Activated CD8-positive, alpha-beta memory T cell treated with anti-CD3 and anti-CD28 coated beads for 48 hours (primary cell): ENCODE measurements around the gene FMN2.
"Not testable (repeated sequence)": the region's sequence is repeated elsewhere in the genome, so short reads cannot be mapped to it uniquely, and the experiment has no call there.

ENCODE experiments used
- DNase-seq, 3 experiments: peaks; one replicate each; pipeline ENCODE4 v3.0.0-alpha.2; 2020; ENCODE audit warnings: low read depth in 2 of 3, low spot score in 2 of 3

FMN2 gene

DNA sequence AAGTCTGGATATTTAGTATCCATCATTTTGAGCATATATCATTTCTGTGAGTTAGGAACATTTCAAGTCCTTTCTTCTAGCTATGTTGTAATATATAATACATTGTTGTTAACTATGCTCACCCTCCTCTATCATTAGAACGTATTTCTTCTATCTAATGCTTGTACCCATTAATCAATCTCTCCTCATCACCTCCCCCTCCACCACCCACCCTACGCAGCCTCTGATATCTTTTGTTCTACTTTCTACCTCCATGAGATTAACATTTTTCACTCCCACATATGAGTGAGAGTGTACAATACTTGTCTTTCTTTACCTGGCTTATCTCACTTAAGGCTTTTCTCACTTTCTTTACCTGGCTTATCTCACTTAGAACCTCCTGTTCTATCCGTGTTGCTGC is 156.2 kb downstream of the FMN2 start:
- DNase-seq = no peak

DNA sequence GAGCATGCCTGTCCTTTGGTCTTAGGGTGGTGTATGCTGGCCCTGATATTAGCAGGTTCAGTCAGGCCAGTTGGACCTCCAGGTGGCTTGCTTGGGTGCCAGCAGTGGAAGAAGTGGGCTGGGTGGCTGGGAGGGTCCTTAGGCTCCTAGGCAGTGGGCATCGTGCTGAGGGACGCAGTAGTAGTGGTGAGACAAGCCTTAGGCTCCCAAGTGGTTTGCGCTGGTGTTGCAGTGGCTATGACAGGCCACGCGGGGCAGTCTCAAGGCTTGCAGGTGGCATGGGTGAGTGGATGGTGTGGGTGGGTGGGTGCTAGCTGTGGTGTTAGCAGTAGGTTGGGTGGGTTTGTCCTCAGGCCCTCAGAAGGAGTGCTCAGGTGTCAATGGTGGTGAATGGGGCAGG is 162.3 kb downstream of the FMN2 start:
- no peak for DNase-seq

DNA sequence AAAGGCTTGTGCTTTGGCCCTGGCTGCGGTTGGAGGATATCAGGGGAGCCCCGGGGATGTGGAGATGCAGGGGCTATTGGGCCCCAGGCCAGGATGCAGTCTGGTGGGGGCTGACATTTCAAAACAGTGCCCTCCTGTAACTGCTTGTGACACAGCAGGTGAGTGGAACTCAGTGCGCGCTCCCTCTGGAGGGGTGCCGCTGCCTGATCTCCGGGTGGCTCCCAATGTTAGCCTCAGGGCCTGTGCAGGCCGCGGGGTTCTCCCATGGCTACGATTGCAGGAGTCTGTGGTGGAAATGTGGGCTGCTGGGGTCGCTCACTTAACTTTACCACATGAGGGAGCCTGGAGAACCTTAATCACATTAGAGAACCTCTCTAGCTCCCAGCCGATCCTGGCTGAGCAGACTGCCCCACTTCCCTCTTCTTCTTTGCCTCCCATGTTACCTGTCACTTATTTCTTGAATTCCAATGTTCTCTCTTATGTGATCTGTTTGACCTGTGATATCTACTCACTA is 163.2 kb downstream of the FMN2 start:
- DNase-seq = no peak

DNA sequence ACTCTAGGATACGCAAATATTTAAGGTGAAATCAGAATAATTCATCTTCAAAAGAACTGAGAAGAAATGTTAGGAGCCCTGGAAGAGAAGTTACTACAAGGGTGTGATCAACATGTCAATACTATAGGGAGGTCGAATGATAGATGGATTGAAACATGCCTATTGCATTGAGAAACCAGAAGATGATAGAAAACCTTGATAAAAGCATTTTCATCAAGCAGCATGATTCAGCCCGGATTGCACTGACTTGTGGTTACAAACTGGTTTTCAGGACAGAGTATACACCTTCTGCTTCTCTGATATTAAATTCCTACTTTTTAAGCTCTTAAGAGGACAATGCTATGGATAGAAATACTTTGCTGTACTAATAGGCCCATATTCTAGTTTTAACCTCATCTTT is 164.2 kb downstream of the FMN2 start:
- DNase-seq = no peak

DNA sequence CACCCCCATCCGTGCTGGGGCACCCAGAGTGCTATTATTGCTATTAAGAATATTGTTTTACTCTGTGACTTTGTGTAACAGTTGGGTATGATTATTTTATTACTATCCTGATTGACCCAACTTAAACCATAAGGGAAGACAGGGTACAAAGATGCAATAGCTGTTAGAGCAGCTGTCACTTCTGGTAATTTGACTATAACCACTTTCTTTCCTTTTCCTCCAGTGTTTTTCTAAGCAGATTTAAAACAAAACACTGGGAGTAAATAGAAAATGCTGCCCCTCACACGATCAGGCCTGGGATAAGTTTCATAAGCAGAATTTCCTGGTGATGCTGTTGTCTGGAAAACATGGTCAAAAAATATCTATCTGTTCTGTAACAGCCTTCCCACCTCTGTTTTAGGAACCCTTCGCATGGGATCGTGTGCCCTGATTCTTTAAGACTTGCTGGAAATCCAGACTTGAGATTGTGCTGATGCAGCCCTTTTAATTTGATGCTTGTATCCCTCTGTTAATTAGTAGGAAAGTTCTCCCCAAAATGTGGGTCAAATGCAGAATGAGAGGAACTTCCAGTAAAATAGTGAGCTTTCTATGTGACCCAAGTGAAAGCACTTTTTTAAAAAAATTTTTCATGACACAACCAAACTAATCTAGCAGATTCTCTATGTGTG is 165.3 kb downstream of the FMN2 start:
- no peak for DNase-seq

DNA sequence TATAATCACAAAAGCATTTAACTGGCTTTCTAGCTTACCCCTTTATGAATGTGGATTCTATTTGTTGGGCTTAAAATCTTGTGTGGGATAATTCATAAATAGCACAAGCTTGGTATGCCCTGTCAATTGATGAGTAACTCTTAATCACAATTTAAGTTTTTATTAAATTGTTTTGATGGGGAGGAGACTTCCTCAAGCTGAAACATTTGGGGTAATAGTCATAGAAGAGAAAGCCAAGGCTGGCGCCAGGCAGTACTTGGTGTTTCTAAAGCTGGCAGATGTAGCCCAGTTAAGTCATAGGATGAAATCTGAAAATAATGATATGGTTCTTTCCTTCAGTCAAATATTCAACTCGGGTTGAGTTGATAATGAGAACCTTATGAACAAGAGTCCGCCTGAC is 167.2 kb downstream of the FMN2 start:
- DNase-seq = no peak

DNA sequence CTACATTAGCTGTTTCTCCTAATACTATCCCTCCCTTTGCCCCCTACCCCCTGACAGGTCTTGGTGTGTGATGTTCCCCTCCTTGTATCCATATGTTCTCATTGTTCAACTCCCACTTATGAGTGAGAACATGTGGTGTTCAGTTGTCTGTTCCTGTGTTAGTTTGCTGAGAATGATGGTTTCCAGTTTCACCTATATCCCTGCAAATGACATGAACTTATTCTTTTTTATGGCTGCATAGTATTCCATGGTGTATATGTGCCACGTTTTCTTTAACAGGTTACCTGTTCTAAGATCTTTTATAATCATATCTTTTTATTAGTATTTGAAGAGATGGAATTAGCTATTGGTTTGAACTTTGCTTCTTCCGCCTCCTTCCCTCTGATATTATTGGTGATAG is 172.8 kb downstream of the FMN2 start:
- not testable (repeated sequence) for DNase-seq

DNA sequence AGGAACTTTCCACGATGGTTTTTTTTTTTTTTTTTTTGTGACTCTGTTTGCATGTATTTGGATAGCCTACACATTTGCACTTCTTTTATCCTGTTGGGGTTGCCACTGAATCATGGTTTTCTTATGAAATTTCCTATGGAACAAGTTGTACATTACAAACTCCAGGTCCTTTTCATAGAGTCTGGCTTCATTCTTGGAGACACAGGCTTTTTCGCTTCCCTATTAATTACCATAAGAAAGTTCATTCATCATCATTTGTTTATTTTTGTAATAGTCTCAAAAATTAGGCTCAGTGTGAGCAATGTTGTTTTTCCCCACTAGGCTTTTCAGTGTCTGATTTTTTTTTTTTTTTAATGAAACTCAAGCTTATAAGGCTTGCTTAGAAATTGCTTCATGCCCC is 179.4 kb downstream of the FMN2 start:
- no peak for DNase-seq

DNA sequence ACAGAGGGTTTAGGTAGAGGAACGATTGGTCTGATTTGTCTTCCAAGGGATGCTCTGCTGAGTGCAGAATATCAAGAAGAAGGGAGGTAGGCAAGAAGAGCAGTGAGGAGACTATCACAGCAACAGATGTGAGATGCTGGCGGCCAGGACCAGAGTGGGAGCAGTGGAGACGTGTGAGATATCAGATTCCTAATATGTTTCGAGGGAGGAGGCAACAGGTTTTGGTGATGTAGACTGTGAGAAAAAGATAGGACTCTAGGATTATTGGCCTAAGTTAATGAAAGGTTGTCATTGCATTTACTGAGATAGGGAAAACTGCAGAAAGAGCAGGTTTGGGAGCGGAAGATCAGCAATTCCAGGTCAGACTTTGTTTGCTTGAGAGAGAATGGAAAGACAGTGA is 182.9 kb downstream of the FMN2 start:
- DNase-seq = no peak

DNA sequence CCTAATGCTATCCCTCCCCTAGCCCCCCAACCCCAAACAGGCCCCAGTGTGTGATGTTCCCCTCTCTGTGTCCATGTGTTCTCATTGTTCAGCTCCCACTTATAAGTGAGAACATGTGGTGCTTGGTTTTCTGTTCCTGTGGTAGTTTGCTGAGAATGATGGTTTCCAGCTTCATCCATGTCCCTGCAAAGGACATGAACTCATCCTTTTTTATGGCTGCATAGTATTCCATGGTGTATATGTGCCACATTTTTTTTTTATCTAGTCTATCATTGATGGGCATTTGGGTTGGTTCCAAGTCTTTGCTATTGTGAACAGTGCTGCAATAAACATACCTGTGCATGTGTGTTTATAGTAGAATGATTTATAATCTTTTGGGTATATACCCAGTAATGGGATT is 183.5 kb downstream of the FMN2 start:
- DNase-seq = not testable (repeated sequence)

DNA sequence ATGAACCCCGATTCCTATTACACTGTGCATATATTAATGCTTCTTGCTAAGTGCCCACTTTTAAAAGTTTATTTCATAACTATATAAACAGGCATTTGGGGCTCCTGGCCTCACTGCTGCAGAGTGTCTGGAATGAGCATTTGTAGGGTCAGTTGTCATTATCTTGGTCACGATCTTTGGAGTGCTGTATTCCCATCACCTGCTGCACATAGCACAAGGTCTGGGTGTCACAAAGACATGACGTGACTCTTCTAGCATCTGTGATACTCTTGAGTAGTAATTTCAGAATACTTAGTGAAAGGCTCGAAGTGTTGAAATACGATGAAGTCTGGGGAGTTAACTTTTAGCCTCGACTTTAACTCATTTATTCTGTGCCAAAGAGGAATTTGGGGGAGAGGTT is 186.4 kb downstream of the FMN2 start:
- DNase-seq = no peak

DNA sequence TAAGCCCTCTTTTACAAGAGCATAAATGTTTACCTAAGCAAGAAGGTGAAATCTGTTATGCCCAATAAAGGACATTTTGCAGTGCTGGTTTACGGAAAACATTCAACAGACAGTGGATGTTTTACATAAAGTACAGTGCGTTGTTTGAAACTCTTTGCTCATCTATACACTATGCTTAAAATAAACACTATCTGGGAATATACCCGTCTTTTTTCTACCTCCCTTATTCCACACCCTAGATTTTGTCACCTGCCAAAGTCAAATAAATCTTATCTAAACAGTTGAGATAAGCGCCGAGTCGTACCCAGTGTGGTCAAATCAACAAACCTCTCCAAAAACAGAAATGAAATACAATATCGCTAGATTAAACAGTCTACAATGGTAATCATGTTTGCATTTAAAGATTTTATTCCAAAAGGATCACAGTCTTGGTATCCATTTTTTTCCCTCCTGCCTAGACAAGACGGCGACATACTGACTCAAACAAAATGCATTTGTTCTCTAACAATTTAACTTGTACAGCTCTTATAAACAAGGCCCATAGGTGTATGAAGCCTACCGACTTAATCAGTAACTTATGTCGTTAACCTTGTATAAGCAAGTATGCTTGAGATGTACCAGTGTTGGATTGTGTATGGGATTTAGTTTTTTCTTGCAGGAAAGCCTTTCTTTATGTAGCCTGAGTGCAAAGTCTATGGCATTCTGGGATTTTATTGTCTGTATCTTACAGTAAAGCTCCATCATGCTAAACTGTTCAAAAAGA is 189.1 kb downstream of the FMN2 start:
- DNase-seq = no peak

DNA sequence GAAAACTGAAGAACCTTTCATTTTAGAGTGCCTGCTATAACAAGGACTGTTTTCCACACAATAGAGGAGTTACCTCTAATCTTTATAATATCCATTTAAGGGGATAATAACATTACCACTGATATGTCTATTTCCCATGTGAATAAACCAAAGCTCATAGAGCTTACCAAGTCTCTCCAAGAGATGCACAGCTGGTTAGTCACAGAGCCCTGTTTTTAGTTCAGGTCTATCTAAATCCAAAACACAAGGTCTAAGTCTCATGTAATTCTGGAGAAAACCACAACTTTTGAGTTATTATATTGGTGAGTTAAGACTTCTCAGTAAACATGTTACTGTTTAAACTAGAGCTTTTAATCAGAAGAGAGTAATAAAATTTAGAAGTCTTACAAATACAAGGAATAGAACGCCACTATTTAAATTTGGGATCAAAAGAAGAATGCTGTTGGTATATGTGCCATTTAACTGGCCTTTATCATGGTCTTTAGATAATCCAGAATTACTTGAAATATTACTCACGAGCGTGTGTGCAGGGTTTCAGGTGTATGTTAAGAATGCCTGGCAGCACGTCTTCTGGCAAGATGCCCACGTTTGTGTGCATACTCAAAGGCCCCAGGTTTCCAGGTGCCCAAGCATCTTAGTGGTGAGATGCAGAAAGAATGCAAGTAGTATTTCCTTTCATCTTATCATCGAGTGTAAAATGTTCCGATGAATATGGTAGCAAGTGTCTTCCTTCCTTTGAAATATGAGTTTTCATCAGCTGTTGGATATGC is 190.6 kb downstream of the FMN2 start:
- DNase-seq = no peak

DNA sequence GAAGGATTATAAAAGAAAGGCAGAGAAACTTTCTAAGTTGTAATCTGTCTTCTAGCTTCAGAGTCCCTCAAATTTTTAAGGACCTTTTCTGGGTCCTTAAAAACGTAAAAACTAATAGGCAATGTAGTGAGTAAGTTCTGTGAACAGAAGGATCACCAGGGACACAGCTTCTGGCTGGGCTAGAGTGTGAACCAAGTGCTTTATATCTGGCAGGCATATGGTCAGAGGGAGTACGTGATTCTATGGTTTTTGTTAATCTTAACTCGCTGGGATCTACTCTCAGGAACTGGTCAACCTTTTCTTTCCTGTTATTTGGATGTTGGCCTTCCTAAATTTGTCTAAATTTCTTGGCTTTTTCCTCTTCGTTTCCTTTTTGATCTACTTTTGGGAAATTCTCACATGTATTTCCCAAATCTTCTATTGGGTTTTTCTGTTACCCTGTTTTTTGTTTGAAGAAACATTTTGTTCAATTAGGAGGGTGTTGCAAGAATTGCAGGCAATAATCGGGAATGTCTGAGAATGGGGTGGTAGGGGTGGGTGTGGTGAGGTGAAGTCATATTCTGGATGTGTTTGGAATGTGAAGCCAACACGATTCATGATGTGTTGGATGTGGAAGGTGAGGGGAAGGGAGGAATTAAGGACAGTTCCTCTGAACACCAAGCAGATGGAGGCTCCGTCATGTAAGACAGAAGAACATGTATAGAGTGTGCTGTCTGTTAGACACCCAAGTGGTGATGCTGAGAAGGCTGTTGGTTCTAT is 193.2 kb downstream of the FMN2 start:
- no peak for DNase-seq

DNA sequence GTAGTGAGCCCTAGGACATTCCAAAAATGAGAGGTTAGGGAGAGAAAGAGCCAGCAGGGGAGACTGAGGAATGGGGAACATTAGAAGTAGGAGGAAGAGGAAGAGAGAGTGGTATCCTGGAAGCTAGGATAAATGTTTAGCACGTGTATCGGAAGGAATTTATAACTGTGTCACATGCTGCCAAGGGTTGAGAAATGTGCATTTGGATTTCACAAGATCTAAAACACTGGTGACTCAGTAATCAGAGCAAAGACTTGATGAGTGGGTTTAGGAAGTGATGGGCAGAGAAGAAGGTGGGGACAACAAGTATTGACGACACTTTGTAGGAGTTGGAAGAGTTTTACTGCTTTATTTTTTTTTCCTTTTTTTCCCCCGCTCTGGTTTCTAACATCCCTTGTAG is 193.9 kb downstream of the FMN2 start:
- no peak for DNase-seq

DNA sequence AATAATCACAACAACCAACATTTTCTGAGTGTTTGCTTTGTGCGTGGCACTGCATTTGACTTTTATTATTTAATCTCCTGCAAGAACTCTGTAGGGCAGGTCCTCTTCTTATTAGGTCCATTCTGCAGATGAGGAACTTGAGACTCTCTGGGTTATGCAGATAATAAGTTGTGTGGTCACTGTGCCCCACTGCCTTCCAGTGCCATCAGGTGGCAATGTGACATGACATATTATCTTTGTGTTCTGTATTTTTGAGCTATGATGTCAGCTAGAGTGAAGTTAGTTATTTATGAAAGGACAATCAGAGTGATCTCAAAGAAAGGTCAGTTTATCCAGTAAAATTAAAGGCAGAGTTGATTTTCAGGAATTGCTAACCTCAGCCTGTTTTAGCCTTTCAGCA is 196.0 kb downstream of the FMN2 start:
- no peak for DNase-seq

DNA sequence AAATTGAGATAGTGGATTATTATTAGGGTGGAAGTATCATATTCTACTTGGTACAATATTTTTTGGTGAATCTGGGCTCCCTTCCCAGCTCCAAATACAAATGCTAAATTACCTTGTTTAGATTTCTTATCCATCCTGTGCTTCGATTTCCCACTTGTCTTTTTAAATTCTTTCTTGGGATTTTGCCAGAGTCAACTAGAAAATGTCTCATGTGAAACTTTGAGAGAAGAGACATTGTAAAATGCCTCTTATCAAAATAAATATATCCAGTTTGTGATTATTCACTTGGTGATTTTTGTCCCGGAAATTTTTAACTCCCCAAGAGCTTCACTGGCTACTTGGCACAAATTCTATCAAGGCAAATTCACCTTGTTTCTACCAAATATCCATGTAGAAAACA is 202.0 kb downstream of the FMN2 start:
- DNase-seq = no peak

DNA sequence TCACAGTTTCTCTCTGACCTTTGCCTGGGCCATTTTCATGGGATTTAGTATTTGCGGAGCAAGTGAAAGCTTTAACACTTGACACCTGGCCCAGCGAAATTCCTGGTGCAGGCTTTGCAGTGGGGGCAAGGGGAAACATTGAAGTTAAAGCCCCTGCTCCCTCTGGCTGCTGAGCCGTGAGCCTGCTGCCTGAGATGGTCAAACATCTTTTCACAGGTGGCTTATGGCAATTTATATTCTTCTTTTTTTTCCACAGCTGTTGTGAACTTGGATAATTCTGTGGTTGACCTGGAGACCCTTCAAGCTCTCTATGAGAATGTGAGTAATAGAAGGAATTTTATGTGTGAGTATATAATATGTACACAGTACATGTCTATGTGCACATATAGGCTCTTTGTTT is 202.9 kb downstream of the FMN2 start:
- DNase-seq = no peak

DNA sequence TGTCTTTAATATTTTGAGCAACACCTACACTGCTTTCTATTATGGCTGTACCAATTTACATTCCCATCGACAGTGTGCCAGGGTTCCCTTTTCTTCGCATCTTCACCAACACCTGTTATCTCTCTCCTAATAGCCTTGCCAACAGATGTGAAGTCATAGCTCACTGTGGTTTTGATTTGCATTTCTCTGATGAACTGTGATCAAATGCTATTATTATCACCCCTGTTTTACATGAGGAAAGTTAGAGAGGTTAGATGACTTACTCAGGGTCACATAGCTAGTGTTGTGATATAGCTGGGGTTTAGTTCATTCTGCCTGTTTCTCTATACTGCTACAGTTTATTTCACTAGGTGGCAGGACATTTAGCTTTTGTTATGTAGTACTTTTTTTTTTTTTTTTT is 204.1 kb downstream of the FMN2 start:
- no peak for DNase-seq

DNA sequence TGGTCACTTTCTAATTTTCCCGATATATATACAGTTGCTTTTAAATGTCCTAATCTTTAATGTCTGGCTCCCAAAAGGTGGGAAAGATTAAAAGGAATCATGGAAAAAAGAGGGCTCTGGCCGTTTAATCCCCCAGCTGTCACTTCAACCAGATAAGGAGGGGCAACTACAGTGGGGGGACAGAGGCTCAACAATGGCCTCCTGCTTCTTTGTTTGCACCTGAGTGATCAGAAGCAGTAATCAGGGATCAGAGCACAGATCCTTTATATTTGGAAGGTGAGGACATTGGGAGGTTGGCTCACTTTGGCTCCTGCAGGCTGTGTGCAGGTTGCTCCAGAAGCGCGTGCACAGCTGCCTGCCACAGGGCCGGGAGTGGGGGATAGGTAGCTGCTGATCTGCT is 212.8 kb downstream of the FMN2 start:
- DNase-seq = no peak

DNA sequence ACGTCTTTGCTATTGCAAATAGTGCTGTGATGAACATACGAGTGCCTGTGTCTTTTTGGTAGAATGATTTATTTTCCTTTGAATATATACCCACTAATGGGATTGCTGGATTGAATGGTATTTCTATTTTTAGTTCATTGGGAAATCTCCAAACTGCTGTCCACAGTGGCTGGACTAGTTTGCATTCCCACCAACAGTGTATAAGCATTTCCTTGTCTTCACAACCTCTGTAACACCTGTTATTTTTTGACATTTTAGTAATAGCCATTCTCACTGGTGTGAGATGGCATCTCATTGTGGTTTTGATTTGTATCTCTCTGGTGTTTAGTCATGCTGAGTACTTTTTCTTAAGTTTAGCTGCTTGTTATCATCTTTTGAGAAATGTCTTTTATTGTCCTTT is 215.0 kb downstream of the FMN2 start:
- no peak for DNase-seq
